GM19023 (cell line): ENCODE measurements around the gene SFXN4.
A peak's percentile ranks its signal among the peaks of the same experiment; 100 is the strongest.
"Not testable (repeated sequence)": the region's sequence is repeated elsewhere in the genome, so short reads cannot be mapped to it uniquely, and the experiment has no call there.

ENCODE experiments used
- ATAC-seq: cut with Tn5 transposase; IDR thresholded peaks from one replicate; pipeline ENCODE4 v1.9.1; 2021; ENCODE audit warnings: mild to moderate bottlenecking, moderate library complexity; ENCODE audit not compliant: unreplicated experiment

The SFXN4 gene

DNA sequence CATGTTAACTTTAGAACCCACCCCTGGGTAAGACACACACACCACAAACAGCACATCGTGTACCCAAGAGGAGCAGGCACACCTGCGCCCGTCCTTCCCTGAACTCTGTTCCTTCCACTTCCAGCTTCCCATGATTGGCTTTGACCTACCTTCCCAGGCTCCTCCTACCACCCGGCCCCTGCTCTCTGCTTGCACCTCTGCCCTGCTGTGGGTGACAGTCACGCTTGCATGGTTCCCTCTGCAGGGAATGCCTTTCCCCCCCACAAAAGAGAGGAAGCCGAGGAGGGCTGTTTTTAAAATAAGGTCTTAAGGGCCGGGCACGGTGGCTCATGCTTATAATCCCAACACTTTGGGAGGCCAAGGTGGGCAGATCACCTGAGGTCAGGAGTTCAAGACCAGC is 16.4 kb downstream of the SFXN4 start:
- ATAC-seq = no peak

DNA sequence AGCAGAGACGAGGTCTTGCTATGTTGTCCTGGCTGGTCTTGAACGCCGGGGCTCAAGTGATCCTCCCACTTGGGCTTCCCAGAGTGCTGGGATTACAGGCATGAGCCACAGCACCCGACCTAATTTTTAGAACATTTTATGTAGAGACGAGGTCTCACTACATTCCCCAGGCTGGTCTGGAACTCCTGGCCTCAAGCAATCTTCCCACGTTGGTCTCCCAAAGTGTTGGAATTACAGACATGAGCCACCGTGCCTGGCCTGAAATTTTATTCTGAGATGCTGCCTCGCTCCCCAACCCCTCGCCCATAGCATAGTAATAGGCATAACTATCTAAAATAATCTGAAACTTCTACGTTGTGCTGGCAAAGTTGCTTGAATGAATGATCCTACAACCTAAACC is 21.9 kb downstream of the SFXN4 start:
- ATAC-seq = no peak

DNA sequence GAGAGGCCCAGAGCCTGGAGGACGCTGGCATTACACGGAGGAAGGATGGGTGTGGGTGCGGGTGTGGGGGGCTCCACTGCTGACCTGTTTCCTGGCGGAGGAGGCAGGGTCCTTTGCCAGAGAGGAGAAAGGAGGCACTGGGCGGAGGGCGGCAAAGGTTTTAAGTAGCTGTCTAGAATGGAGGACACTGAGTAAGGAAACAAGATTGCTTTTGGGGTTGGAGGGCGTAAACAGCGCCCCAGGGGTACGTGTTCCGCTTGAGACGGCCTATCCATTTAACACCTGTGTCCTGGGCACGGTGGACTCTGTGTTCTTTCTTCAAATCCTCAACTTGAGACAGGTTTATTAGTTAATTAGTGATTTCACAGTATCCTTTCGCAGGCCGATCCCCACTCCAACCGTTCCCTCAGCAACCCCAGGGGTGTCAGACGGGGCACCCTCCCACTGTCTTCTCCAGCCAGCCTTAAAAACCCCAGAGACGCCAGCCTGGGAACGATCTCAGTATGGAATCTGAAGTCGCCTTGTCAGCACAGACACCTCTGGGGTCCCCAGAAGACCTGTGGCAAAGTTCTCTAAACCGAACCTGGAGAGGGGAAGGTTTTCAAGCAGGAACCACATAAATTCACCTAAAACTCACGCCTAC is 24.8 kb downstream of the SFXN4 start:
- no peak for ATAC-seq

DNA sequence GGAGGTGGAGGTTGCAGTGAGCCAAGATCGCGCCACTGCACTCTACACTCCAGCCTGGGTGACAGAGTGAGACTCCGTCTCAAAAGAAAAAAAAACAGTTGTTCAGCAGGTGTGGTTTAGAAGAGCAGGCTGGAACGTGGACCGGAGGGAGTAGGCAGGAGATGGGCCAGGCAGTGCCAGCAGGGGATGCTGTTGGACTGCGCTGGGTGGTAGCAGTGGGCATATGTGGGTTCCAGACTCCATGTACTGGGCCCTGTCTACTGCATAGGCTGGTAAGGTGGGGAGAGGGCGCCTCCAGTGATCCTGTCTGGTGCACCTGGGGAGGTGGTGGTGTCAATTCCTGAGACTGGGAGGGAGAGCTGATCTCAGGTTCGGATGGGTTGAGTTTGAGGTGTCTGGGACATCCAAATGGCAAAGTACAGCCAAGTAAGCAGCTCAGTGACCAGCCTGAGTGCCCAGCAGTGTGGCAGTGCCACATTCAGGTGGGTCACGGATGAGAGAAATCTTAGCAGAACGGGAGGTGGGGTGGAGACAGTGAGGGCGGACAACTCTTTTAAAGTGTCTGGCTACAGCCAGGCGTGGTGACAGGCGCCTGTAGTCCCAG is 25.9 kb downstream of the SFXN4 start:
- ATAC-seq = no peak

DNA sequence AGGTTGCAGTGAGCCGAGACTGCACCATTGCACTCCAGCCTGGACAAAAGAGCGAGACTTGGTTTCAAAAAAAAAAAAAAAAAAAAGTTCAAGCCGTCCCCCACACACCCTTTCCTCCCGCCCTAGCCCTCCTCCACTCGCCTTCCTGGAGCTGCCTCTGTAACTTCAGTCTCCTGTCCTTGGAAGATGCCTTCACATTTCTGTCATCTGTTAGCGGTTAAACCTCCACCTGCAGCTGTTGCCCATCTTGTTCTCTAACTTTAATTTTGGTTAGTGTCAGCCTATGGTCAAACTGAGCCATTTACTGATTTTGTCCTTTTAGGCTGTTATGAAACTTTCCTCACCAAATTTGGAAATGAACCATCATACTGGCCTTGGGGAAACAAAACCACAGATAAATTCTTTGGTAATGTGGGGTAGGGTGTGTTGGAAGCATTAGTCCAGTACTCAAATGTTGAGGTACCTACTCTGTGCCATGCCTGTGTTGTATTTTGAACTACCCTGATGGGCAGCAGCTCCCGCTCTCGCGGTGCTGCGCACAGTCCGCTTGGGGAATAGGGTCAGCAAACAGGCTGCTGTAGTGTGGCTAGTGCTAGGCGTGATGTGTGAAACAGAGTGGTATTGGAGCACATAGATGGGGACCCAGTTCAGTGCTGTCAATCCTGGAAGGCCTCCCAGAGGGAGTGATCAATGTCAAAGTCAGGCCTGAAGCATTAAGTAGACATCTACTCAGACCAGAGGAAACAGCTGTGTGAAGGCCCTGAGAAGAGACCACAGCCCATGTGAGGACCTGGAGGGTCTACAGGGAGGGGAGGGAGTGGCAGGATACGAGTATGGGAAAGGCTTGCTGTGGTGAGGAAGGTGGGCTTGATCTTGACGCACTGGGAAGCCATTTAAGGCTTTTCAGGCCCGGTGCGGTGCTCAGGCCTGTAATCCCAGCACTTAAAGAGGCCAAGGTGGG is 26.9 kb downstream of the SFXN4 start:
- no peak for ATAC-seq

DNA sequence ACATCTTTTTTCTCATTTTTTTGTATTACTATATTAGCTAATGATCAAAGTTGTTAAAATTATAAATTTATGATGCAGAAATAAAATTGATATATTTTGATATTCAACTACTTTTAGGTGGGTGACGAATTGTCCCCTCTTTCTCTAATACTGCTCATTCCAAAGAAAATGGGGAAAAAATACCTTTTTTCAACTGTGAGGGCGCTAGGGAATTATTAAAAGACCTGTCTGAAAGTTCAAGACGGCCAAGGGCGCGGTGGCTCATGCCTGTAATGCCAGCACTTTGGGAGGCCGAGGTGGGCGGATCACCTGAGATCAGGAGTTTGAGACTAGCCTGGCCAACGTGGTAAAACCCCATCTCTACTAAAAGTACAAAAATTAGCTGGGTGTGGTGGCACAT is 27.6 kb downstream of the SFXN4 start:
- not testable (repeated sequence) for ATAC-seq

DNA sequence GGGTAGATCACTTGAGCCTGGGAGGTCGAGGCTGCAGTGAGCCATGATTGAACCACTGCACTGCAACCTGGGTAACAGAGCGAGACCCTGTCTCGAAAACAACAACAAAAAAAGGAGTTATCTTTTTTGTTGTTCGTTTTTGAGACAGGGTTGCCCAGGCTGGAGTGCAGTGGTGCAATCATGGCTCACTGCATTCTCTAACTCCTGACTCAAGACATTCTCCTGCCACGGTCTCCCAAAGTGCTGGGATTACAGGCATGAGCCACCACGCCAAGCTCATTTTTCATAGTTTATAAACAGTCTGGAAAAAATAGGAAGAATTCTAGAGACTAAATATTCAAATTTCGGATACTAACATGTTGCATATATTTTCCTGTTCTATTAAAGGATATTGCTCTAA is 29.4 kb downstream of the SFXN4 start:
- no peak for ATAC-seq

DNA sequence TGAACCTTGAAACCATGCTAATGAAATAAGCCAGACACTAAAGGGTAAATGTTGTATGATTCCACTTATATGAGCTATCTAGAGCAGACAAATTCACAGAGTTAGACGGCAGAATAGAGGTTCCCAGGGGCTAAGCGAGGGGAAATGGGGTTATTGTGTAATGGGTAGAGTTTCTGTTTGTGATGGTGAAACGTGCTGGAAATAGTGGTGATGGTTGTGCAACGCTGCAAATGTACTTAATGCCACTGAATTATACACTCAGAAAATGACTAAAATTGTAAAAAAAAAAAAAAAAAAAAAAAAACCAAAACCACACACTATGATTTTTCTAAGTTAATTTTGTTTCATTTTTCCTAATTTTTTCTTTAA is 30.0 kb downstream of the SFXN4 start:
- no peak for ATAC-seq

DNA sequence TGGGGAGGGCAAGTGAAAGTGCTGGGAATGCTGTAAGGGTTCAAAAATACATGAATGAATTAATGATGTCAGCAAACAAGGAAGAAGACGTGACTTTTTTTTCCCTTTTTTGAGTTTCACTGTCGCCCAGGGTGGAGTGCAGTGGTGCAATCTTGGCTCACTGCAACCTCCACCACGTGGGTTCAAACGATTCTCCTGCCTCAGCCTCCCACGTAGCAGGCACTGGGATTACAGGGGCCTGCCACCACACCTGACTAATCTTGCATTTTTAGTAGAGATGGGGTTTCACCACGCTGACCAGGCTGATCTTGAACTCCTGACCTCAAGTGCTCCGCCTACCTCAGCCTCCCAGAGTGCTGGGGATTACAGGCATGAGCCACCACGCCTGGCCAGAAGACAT is 31.6 kb downstream of the SFXN4 start:
- no peak for ATAC-seq

DNA sequence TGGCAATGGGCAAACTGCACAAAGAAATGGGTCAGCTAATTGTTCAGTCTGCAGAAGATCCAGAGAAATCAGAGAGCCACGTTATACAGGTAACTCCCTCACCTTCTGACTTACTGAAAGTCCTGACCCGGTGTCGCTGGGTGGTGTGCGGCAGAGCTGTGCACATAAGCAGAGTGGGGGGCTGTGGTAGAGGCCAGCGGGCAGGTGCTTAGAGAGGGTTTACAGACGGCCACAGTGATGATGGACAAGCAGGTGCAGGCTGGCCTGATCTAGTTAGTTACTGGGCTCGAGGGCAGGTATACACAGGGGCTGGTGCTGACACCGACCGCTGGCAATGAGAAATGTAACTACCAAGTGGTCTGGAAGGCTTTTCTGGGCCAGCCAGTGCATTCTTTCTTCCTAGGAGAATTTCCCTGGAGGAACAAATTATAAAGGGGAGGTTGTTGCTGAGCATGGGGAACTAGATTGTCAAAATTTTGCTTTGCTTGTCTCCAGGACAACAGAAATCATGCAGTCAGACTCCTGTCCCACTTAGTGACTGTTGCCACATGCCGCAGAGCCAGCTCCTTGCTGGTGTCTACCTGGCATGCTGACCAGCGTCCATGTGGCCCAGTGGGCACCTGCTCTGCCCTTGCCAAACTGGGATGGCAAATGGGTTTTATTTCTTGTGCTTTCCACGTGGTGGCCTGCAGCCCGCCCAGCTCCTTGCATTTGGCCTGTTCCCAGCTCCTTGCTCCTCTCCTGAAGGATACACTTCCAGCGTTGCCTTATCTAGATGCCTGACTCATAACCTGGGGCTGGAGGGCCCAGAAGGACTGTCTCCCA is 32.8 kb downstream of the SFXN4 start:
- ATAC-seq = no peak

DNA sequence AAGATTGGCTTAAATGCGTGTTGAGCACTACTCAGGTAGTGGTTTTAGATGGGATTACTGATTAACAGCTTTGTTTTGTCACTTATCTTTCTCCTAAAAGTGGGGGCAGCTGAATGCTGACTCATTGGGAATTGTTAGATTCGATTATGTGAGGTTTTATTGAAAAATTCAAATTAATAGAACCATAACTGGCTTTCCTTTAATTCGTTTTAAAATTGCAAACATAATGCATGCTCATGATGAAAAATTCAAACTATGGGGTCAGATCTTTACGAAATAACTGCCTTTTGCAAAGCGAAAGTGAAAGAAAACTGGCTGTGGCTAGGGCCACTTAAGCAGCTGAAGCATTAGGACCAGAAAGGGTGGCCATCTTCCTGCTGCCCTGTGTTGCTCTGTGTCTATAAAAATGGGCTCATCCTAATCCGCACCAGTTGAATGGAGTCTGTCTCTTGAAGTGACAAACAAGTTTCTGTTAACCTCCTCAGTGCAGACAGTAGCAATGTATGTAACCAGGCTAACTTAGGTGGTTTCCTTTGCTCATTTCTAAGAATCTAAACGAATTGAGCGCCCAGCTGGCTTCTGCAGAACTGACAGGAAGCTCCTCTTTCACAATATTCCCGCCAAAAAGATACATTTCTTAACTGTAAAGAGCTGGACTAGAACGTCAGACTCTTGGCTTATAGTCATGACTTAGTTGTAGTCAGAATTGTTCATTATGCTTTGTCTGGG is 33.8 kb downstream of the SFXN4 start:
- peak; percentile 60 for ATAC-seq

DNA sequence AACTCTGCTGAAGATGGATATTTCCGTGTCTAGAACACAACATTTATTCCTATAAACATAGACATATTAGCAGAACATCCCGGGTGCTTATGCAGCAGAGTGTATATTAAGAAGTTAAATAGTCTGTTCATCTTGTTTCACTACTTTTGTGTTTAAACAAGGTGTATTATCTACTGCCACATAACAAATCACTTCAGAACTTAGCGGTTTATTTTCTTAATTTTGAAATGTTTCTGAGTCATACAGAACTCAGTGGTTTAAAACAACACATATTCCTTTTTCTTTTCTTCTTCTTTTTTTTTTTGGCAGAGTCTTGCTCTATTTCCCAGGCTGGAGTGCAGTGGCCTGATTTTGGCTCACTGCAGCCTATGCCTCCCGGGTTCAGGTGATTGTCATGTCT is 35.8 kb downstream of the SFXN4 start:
- ATAC-seq = no peak

DNA sequence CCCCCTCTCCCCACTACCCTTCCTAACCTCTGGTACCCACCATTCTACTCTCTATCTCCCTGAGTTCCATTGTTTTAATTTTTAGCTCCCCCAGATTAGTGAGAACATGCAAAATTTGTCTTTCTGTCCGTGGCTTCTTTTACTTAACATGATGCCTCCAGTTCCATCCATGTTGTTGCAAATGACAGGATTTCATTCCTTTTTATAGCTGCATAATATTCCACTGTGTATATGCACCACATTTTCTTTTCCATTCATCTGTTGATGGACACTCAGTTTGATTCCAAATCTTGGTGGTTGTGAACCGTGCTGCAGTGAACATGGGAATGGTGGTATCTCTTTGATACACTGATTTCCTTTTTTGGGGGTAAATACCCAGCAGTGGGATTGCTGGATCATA is 39.6 kb downstream of the SFXN4 start:
- no peak for ATAC-seq

DNA sequence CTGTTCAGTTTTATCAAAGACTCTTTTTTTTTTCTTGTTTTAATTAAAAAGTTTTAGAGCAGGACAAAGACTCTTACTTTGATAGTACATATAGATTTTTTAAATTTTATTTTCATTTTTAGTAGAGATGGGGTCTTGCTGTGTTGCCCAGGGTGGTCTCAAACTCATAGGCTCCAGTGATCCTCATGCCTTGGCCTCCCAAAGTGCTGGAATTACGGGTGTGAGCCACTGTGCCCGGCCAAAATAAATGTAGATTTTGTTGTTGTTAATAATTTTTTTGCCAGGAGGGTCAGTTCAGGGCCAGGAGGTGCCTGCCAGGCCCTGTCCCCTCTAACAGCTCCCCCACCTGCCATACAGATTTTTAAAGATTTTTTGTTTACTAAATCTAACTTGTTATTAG is 44.6 kb downstream of the SFXN4 start:
- no peak for ATAC-seq

DNA sequence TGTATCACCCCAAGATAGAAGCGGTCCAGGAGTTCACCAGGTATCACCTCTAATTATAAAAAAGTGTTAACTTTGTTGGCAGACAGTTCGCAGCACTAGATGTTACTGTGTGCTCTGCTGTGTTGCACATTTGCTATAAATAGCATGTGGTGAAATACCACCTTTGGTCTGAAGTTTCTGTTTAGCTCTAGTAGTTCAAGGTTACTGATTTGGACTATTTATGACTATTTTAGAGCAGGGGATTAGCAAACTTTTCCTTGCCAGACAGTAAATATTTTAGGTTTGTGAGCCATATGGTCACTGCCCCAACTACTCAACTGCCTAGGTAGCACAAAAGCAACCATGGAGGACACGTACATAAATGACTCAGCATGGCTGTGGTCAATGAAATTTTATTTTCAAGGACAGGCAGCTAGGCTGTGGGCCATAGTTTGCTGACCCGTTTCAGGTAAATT is 45.1 kb downstream of the SFXN4 start:
- ATAC-seq = peak; percentile 92

DNA sequence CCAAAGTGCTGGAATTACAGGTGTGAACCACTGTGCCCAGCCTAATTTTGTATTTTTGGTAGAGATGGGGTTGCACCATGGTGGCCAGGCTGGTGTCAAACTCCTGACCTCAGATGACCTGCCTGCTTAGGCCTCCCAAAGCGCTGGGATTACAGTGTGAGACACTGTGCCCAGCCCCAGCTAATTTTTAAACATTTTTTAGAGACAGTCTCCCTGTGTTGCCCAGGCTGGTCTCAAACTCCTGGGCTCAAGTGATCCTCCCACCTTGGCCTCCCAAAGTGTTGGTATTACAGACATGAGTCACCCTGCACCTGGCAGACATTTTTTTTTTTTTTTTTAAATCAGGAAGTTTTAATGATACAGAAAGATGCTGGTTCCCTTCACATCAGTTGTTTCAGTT is 46.1 kb downstream of the SFXN4 start:
- no peak for ATAC-seq

DNA sequence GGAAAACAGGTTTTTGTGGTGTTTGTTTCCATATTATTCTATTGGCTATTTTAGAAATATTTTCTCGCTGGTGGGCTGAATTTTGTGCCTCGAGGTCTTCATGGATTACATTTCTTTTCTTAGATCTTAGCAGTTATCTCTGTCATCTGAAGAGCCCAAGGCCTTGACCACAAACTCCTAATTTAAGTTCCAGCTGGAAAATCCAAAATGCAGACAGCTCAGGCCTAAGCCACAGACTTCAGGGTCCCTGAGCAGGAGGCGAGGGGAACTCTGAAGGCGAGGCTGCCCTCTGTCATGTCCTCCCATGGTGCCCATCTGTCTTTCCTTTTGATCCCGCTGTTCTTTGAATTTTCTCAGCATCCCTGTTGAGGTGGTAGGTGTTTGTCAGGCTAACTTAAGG is 47.3 kb downstream of the SFXN4 start:
- no peak for ATAC-seq

DNA sequence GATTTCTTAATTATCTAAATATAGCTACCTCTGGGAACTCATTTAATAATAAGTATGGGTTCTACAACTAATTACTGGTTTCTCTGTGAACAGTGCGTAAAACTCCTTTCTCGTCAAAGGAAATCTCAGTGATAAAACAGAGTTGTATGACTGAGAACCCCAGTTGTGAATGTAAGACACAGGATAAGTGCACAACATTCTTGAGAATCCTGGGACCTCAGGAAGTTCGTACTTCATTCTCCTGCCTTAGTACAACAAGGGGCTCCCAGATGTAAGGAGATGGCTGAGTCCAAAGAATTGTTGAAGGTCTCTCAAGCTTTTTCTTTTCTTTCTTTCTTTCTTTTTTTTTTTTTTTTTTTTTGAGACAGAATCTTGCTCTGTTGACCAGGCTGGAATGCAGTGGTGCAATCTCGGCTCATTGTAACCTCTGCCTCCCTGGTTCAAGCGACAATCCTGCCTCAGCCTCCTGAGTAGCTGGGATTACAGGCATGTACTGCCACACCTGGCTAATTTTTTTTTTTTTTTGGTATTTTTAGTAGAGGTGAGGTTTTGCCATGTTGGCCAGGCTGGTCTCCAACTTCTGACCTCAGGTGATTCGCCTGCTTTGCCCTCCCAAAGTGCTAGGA is 49.1 kb downstream of the SFXN4 start:
- ATAC-seq = no peak

DNA sequence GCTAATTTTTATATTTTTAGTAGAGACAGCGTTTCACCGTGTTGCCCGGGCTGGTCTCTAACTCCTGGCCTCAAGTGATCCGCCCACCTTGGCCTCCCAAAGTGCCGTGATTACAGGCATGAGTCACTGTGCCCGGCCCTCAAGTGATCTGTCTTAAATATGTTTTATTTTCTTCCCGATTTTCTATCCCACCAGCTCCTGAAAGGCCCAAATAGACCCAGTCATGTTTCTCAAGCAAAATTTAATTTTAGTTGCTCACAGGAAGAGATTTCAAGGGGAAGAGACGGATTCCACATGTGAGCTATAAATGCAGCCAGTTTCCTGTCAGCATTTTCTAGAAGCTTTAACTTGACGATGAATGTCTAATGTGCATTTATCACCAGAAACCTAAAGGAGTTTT is 49.6 kb downstream of the SFXN4 start:
- ATAC-seq = no peak
